Ramos (cell line): Measurements from ENCODE around the gene HIF1A.

Experiments
- in situ Hi-C: fragments of 300-500 bp; cut with MboI; formaldehyde crosslinking; loops from one replicate; pipeline ENCODE4 v1.14.3; 2022; ENCODE audit warnings: low sequenced_read_pairs; ENCODE audit not compliant: unreplicated experiment

HIF1A gene

GRCh38 chr14:61671082-61671481 lies 24.2 kb upstream of the HIF1A start:
- in situ Hi-C loops, result no loop called here

DNA sequence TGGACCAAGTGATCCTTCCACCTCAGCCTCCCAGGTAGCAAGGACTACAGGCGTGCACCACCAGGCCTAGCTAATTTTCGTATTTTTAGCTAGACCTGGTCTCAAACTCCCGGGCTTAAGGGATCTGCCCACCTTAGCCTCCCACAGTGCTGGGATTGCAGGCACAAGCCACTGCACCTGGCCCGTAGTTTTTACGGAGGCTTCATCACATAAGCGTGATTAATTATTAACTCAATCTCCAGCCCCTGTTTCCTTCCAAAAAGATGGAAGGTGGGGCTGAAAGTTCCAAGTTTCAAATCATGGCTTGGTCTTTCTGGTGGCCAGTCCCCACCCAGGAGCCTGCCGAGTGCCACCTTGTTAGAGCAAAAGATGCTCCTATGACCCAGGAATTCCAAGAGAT lies 22.5 kb upstream of the HIF1A start:
- in situ Hi-C loops, result no loop called here

- in situ Hi-C loops, result no loop called here
These were observed 22.0 kb upstream of the HIF1A start for GRCh38 chr14:61673305-61673704.

DNA sequence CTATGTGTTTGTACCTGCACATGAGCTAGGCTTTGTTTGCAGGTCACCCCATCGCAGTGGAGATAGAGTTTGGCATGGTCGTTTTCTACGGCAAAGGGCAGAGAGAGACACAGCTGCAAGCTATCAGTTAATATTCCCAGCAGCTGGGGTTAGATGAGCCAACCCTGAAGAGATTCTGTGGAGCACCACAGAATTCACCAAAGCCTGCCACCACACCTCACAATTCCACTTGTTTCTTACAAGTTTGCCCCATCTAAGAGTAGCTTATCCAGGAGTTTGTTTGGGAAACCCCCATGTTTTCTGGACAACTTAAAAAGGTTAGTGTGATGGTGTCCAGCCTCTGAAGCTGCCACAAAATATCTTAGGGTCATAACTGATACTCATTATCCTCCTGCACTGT lies 20.0 kb upstream of the HIF1A start:
- in situ Hi-C loops, result no loop called here

- in situ Hi-C loops, result no loop called here
These were observed 17.8 kb upstream of the HIF1A start for GRCh38 chr14:61677479-61677878.

DNA sequence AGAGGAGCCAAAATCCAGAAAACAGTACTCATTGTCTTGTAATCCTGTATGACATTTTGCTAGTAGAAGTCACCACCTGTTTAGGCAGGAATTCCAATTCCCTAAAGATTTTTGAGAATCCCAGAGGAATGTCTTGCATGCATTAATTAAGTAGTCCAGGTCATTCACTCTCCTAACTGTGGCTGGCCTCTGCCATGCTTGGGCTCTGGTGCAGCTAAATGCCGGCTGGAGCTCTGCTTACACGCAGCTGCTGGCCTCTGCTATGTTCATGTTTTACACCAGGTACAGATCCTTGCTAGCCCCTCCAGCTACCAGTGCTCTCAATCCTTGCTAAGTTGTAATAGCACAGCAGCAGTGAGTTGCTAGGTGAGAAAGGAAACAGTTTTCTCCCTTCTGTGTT lies 16.3 kb upstream of the HIF1A start:
- in situ Hi-C loops, result no loop called here

DNA sequence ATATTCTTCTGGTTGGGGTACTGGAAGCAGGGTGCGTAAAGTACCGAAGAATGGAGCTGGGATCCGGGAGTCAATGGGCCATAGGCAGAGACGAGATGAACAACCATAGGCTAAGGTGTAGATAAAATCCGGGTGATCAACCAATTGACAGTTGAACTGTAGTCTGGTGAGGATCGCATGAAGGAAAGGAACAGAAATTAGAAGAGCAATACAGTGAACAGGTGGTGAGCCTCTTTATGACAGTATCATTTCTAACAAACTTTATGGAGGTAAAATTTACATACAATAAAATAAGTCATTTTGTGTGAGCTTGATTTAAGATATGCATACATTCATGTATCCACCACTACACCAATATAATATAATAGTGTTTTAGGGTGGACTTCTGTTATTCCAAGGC lies 13.9 kb upstream of the HIF1A start:
- in situ Hi-C loops, result no loop called here

DNA sequence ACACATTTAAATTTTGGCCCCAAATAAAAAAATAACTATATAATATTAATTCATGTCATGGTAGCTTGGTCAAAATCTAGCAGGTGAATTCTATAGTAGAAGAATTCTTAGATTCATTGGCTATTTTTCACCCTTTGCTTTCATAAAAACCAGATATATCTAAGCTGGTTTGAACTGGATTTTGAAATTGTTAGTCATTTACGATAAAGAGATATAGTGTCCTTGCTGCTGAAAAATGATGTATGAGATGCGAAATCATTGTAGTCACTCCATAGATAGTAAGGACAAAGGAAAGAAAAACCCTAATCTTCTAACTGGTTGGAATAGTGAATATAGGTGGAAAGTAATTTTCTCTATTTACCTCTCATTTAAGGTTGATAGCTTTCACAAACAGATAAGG lies 12.2 kb upstream of the HIF1A start:
- in situ Hi-C loops, result no loop called here

- in situ Hi-C loops, result no loop called here
These were observed 5.3 kb upstream of the HIF1A start for GRCh38 chr14:61690039-61690438.

DNA sequence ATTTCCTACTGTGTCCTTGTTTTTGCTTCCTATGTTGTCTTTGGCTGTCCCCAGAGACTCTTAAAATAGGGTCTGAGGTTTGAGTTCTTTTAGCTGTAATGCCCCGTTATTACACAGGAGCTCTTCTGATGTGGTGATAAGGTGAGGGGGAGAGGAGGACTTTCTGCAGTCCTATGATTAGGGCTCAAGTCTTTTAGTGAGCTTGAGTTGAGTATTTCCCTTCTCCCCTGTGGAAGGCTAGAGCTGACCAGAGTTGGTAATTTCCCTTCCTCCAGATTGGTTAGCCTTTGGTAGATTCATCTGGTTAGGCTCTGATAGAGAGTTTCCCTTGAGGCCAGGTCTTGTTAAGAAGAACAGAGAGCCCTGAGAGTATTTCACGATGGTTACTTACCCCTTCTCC lies 4.3 kb upstream of the HIF1A start:
- in situ Hi-C loops, result no loop called here

GRCh38 chr14:61691495-61691894 lies 3.8 kb upstream of the HIF1A start:
- in situ Hi-C loops, result no loop called here

DNA sequence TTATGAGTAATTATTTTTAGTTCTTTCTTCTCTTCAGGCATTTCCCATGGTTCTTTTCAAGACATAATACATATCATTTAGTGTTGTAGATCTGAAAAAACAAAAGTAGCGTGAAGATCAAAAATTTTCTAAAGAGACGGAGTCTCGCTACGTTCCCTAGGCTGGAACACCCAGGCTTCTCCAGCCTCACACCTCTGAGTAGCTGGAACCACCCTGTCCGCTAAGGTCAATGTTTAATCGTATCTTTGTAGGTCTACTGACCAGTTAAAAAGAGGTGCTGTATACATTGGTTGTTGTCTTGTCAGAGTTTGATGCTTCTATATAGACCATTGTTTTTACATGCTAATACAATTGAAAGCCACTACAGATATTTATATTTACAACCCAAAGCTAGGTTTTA lies 1.3 kb upstream of the HIF1A start:
- in situ Hi-C loops, result no loop called here

DNA sequence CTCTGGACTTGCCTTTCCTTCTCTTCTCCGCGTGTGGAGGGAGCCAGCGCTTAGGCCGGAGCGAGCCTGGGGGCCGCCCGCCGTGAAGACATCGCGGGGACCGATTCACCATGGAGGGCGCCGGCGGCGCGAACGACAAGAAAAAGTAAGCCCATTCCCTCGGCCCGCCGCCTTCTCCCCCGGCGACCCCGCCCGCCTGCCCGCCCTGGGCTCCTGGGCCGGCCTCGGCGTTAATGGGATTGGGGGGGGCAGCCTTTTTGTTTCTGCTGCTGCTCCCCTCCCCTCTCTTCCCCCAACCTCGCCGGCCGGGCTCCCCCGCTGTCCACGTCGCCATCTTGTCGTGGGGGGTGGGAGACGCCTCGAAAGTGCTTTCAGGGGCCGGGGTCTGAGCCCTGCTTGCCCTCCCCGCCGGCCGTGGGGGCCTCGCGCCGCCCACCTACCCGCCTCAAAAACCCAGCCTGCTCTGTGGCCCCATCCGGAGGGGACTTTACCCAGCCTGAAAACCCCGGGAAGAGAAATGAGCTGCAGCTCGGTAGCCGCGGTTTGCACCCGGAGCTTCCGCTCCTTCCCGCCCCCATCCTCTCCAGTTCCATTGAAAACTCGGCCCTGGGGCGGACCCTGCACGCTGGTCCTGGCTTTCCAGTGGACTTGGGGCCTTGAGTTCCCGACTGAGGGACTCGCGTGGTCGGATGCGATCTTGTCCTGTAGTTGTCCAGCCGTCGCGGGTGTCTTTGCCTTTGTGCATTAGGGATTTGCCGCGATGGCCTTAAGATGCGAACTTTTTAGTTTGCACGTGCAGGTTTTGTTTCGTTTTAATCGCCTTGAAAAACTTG lies 598 bp downstream of the HIF1A start:
- in situ Hi-C loops, result no loop called here

- in situ Hi-C loops, result no loop called here
These were observed 1.5 kb downstream of the HIF1A start for GRCh38 chr14:61696753-61697318.

DNA sequence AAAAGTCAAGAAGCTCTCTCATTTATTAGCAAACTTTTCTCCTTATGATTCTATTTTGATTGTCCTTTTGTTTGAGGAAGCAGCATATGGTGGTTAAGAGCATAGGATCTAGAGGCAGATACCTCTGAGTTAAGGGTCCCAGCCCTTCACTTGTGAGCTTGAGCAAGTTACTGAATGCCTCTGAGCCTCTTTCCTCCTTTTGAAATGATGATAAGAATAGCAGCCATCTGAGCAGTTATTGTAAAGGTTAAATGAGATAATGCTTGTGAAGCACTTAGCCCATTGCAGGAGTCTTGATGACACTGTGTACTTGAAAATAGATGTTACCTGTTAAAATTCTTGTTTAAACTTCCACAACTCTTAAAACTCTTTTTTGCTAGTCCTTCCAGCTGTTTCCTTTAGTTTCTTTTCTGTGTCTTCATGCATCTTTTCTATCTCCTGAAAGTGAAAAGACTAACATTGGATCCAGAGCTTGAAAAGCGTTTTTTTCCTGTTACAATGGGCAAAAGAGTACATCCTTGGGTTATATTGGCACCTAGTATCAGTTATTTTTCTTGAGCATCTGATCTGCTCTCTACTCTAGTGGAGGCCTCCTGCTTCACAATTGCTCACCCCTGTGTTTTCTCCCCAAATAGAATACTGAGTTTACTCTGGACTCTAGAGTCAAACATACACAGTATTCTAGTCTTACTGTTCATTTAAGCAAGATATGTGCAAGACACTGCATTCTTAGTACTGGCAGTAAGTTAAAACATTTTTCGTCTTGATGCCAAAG lies 3.1 kb downstream of the HIF1A start:
- in situ Hi-C loops, result no loop called here

- in situ Hi-C loops, result no loop called here
These were observed 3.7 kb downstream of the HIF1A start for GRCh38 chr14:61699027-61699426.

GRCh38 chr14:61700104-61700886 lies 5.0 kb downstream of the HIF1A start:
- in situ Hi-C loops, result no loop called here

DNA sequence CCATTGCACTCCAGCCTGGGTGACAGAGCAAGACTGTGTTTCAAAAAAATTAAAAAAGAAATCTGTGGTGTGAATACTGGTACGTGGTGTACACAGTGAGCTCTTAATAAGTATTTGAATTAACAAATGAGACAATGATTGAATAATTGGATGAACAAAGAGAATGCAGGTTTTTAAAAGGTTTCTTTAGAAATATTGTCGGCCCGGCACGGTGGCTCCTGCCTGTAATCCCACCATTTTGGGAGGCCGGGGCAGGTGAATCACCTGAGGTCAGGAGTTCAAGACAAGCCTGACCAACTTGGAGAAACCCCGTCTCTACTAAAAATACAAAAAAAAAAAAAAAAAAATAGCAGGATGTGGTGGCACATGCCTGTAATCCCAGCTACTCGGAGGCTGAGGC lies 6.6 kb downstream of the HIF1A start:
- in situ Hi-C loops, result no loop called here

DNA sequence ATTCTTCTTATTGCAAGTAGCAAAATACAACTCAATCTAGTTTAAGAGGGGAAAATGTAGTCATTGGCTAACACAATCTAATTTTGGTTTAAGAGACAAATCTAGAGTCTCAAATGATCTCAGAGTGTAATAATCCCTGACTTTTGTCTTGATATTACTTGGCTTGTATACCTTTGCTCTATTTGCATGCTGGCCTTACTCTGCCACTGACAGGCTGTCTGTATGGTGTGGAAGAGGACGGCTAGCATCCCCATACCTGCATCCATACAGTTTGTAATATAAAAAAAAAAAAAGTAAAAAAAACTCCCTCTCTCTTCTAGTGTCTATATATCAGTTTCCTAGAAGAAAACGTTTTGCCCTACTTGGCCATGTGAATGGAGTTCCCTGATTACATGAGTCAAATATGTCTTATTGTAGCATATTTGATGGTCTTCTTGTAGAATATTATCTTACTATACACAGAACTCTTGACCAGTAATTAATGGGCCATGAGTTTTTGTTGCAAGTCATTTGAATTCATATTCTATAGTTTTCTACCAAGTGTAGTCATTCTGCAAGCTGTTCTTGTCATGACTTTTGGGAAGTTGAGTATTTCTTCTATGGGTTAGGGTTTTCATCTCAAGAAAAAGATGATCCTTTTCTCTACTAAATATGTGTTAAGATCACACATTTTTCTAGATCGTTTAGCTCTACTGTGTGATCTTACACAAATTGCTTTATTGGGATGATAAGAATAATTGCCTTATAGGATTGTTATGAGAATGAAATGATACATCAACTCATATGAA lies 8.2 kb downstream of the HIF1A start:
- in situ Hi-C loops, result no loop called here

- in situ Hi-C loops, result no loop called here
These were observed 9.2 kb downstream of the HIF1A start for GRCh38 chr14:61704554-61704953.
